ENCODE measurements around the gene ZNF853.

The ZNF853 gene

DNA sequence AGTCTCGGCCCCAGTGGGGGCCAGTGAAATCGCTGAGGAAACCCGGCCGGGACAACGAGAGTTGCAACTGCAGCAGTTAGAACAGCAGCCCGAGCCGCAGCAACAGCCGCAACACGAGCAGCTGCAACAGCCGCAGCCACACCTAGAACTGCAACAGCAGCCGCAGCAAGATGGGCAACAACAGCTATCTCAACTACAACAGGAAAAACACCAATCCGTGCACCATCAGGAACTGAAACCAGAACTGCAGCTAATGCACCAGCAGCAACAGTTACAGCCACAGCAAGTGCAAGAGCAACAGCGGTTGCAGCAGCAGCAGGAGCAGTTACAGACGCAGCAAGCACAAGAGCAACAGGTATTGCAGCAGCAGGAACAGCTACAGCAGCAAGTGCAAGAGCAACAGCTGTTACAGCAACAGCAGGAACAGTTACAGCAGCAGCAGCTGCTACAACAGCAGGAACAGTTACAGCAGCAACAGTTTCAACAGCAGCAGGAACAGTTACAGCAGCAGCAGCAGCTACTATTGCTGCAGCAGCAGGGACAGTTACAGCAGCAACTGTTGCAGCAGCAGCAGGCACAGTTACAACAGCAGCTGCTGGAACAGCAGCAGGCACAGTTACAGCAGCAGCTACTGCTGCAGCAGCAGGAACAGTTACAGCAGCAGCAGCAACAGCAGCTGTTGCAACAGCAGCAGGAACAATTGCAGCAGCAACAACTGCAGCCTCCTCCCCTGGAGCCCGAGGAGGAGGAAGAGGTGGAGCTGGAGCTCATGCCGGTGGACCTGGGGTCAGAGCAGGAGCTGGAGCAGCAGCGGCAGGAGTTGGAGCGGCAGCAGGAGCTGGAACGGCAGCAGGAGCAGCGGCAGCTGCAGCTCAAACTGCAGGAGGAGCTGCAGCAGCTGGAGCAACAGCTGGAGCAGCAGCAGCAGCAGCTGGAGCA lies 6.1 kb downstream of the ZNF853 start:
- no peak for DNase-seq (ENCODE audit: low spot score)
- TF ChIP-seq, protein P1, sequence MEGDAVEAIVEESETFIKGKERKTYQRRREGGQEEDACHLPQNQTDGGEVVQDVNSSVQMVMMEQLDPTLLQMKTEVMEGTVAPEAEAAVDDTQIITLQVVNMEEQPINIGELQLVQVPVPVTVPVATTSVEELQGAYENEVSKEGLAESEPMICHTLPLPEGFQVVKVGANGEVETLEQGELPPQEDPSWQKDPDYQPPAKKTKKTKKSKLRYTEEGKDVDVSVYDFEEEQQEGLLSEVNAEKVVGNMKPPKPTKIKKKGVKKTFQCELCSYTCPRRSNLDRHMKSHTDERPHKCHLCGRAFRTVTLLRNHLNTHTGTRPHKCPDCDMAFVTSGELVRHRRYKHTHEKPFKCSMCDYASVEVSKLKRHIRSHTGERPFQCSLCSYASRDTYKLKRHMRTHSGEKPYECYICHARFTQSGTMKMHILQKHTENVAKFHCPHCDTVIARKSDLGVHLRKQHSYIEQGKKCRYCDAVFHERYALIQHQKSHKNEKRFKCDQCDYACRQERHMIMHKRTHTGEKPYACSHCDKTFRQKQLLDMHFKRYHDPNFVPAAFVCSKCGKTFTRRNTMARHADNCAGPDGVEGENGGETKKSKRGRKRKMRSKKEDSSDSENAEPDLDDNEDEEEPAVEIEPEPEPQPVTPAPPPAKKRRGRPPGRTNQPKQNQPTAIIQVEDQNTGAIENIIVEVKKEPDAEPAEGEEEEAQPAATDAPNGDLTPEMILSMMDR (IDR thresholded peaks at IDR 0.05; ENCODE audit: extremely low read depth, missing control alignments): no peak

DNA sequence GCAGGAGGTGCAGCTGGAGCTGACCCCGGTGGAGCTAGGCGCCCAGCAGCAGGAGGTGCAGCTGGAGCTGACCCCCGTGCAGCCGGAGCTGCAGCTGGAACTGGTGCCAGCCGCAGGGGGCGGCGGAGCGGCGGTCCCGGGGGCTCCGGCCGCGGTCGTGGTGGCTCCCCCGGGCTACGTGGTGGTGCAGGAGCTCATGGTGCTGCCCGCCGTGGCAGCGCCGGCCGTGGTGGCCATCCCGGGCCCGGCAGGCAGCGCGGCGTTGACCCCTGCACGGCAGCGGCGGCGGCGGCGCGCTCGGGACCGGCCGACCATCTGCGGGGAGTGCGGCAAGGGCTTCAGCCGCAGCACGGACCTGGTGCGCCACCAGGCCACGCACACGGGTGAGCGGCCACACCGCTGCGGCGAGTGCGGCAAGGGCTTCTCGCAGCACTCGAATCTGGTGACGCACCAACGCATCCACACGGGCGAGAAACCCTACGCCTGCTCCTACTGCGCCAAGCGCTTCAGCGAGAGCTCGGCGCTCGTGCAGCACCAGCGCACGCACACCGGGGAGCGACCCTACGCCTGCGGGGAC lies 6.8 kb downstream of the ZNF853 start:
- no peak for DNase-seq (ENCODE audit: low spot score)
- TF ChIP-seq, protein P1 (IDR thresholded peaks at IDR 0.05; ENCODE audit: extremely low read depth, missing control alignments): no peak

DNA sequence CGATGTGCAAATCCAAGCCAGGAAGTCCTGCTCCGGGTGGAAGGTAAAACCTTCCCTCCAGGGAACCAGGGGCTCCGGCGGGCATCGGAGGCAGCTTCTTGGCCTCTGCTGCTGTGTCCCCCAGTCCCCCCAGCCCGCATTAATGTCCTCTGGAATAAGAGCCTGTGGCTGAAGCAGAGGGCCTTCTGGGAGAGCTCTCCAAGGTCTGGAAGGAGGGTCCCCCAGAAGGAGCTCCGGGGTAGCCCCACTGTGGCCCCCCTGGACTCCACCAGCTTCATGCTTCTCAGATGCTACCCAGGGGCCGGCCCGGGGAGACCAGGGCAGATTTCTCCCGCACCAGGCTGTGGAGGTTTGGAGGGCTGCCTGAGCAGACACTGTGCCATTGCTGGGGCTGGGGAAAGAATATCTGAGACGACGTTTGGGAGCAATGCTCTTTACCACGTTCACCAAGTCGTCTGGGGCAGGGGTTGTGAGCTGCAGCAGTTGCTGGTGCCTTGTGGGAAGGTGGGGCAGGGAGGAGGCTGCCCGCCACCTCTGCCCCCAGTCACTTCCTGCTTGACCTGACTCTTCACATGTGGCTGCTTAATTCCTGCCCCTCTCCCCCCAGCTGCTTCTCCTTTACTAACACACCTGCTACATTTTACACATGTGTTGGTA lies 8.3 kb downstream of the ZNF853 start:
- peak; percentile 69 for DNase-seq (ENCODE audit: low spot score)
- TF ChIP-seq, protein P1 (IDR thresholded peaks at IDR 0.05; ENCODE audit: extremely low read depth, missing control alignments): no peak

DNA sequence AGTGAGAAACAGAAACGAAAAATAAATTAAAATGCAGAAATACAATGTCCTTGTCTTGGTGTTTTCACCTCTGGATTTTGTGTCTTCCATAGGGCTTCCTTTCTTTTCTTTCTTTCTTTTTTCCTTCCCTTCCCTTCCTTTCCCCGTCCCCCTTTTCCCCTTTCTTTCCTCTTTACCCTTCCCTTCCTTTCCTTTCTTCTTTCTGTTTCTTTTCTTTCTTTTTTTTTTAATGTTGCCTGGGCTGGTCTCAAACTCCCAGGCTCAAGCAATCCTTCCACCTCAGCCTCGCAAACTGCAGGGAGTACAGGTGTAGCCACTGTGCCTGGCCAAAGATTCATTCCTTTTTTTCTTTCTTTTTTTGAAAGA lies 8.8 kb downstream of the ZNF853 start:
- TF ChIP-seq, protein P1 (IDR thresholded peaks at IDR 0.05; ENCODE audit: extremely low read depth, missing control alignments): no peak
- DNase-seq (ENCODE audit: low spot score): no peak

DNA sequence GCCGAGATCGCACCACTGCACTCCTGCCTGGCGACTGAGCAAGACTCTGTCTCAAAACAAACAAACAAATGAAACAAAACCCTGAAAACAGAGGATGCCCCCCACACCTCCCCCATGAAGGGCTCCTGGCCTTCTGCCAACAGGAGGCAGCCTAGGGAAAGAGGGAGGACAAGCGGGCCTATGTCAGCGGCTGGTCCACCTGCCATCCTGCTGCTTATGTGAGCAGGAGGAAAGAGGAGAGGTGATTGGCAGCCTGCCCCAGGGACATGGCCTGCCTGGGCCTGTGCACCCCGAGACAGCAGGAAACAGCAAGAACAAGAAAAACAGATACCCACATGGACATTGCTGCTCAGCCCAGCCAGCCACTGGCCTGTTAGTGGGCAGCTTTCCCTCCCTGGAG lies 12.6 kb downstream of the ZNF853 start:
- TF ChIP-seq, protein P1 (IDR thresholded peaks at IDR 0.05; ENCODE audit: extremely low read depth, missing control alignments): no peak
- no peak for DNase-seq (ENCODE audit: low spot score)

DNA sequence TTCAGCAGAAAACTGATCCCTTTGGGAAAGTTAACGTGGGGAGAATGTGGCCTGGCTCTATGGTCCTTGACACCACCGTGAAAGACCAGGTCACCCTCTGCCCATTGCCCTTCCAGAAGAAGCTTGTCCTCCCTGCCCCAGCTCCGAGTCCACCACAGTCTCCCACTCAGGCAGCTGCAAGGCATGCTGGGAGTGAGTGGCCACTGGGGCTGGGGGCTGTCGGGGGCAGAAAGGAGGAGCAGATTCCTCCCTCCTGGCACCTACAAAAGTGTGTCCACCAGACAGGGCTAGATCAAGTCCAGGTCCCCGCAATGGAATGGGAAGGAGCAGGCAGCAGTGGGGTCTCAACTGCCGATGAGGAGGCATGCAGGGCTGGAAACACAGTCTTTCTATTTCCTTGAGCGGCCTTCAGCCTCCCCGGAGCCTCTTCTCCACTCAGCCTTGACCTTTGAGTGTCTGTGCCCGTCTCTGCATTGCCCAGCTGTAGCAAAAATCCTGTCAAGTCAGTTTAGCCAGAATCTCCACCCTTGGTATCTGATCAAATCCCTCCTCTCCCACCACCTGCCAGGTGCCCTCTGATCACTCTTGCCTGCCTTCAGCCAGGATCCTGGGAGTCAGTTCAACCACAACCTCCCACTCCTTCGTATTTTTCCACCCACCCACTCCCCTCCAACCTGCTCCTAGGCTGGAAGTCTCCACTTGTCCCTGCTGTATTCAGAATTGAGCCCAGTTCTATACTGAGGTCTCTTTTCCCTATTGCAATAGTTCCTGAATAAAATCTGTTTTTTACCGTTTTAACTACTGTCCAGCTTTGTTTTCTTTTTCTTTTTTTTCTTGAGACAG lies 14.8 kb downstream of the ZNF853 start:
- DNase-seq (ENCODE audit: low spot score): no peak
- TF ChIP-seq, protein P1 (IDR thresholded peaks at IDR 0.05; ENCODE audit: extremely low read depth, missing control alignments): no peak
